Activated naive CD4-positive, alpha-beta T cell treated with anti-CD3 and anti-CD28 coated beads for 36 hours (primary cell): ENCODE results near the gene ZNF768. TPM values are rescaled to one million over a fixed set of nuclear protein-coding genes. Genes with fewer than 3 reads are reported as not detected.

Experiments
- CTCF ChIA-PET: fragments of 350-600 bp; sonication (Branson Sonifier 250); formaldehyde crosslinking; loops from one replicate; lab custom pipeline; 2021; ENCODE audit warnings: antibody characterized with exemption; lab: Charles Lee
- DNase-seq: peaks from one replicate; pipeline ENCODE4 v3.0.0-alpha.2; 2020
- H3K27ac Mint-ChIP-seq: one replicate; pipeline ENCODE4 v1.8.0; 2021; ENCODE audit warnings: mild to moderate bottlenecking, mixed read lengths
- H3K27me3 Mint-ChIP-seq: one replicate; pipeline ENCODE4 v1.8.0; 2021; ENCODE audit warnings: low read depth, mixed read lengths
- H3K36me3 Mint-ChIP-seq: one replicate; pipeline ENCODE4 v1.8.0; 2021; ENCODE audit warnings: low read depth, mixed read lengths
- H3K4me1 Mint-ChIP-seq: one replicate; pipeline ENCODE4 v1.8.0; 2021; ENCODE audit warnings: low read depth, mixed read lengths
- H3K4me3 Mint-ChIP-seq: one replicate; pipeline ENCODE4 v1.8.0; 2021; ENCODE audit warnings: mild to moderate bottlenecking, moderate library complexity, mixed read lengths
- H3K9me3 Mint-ChIP-seq: one replicate; pipeline ENCODE4 v1.8.0; 2021; ENCODE audit warnings: mixed read lengths
- intact Hi-C: fragments of 100-400 bp; cut with micrococcal nuclease; formaldehyde crosslinking; loops from one replicate; pipeline ENCODE4 v1.15.1; 2023
- total RNA-seq, 2 experiments: library from RNA; stranded (reverse); gene quantifications; one replicate each; pipeline ENCODE4 v1.2.3, GENCODE V29; 2021

The ZNF768 gene
- 1 to 10 TPM; 7.8 to 8.3 TPM for total RNA-seq

DNA sequence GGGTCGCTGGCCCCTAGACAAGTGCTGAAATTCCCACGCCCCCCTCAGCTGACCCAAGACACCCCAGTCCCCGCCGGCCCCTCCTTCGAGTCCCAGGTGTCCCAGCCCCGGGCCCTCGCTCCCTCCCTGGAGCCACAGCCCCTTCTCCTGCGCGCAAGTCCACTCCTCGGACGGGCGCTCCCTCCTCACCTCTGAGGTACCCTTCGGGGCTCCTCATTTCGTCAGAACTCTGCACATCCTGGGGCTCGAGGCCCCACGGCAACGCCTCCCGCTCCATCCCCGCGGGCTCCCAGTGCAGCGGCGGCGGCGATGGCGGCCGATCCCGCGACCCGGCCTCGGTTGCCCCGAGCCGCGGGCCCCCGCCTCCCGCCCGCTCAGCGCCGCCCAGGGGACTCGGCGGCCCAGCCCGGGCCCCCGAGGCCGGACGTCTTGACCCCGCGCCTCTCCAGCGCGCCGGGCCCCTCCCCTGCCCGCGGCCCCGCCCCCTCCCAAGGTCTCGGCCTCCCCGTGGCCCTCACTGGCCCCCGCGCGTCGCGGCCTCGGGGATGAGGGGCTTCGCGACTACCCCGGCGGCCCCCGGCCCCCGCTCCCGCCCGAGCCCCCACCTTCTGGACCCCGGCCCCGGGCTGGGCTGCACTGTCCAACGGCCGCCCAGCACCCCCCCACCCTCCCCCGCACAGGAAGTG, at the start of gene ZNF768:
TSS of gene ZNF768 (minus strand) at position 430 of the 686 bp plus-strand sequence. CDS start at position 277, 153 bp downstream.
- H3K4me1 Mint-ChIP-seq, result peaks cover 35% of the 10 kb centered on the region
- DNase-seq, result peak; percentile 26
- H3K27ac Mint-ChIP-seq, result peak within 1 kb of the TSS; percentile 79
- H3K36me3 Mint-ChIP-seq, result peaks cover 4% of the 10 kb centered on the region
- no peaks in the 10 kb centered on the region for H3K9me3 Mint-ChIP-seq
- peak within 1 kb of the TSS; percentile 80 for H3K4me3 Mint-ChIP-seq
- no peaks in the 10 kb centered on the region for H3K27me3 Mint-ChIP-seq
- CTCF ChIA-PET, result no interaction called here
- intact Hi-C loops, result loop anchor here (2.0 kb wide), 2 partner anchors 33 to 95 kb away; partner anchors contain the start of gene DCTPP1

DNA sequence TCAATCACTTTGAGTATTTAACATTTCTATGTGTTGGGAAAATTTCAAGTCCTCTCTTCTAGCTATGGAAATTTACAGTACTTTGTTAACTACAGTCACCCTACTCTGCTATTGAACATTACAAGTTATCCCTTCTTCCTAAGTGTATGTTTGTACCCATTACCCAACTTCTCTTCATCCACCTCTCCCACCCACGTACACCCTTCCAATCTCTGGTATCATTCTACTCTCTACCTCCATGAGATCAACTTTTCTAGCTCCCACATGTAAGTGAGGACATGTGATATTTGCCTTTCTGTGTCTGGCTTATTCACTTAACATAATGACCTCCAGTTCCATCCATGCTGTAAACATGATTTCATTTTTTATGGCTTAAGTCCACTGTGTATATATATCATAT, 48.3 kb upstream of the ZNF768 start:
- intact Hi-C loops, result no loop called here
- CTCF ChIA-PET, result interaction anchor here (0.6 to 1.3 kb wide), 3 partner anchors 18 to 24 kb away, joined by 3 to 6 read pairs (median 5); no protein-coding TSS in a partner anchor
- Mint-ChIP-seq H3K27me3 (no peaks in the 10 kb centered on the region), H3K4me3 (no peak overlapping the region), H3K9me3 (no peaks in the 10 kb centered on the region), H3K36me3 (peaks cover 12% of the 10 kb centered on the region), H3K4me1 (peaks cover 34% of the 10 kb centered on the region), H3K27ac (no peak overlapping the region)
- no peak for DNase-seq

DNA sequence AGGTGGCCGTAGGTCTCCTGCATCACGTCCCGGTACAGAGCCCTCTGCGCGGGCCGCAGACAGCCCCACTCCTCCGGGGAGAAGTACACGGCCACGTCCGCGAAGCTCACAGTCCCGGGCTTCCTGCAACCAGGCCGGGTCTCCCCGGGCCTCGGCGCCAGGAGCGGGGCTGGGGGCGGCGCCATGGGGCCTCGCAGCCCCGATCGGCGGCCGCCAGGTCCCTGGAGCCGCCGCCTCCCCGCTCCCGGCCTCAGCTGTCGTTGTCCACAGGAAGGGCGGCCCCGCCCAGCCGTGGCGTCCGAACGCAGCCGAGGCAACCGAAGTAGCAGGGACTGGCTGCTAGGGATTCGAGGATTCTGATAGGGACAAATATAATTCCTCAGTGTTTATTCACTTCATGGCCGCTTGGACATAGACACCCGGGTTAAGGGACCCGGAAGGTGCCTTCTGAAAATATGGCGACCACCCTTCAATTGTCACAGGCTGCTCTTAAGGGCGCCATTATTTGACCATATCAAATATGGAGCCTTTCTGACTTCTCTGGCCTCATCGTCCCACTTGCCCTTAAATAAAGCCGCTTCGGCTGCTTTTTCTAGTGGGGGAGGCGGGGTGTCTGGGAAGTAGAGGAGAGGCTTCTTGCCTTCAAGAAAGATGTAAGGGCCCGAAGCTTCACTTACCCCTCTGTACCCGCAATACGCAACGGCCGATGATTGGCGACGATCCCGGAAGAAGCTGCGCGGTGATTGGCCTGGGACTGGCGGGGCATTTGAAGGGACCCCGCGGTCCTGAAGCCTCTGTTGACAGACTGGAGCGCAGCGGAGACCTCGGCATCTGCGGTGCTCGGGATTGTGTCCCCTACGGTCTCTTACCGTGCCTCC, 45.3 kb upstream of the ZNF768 start, which contains the start of gene ZNF688:
TSS of gene ZNF688 (minus strand) at position 270 of the 878 bp plus-strand sequence. CDS start at position 185, 85 bp downstream.
- Mint-ChIP-seq H3K9me3 (no peaks in the 10 kb centered on the region), H3K27ac (peak within 1 kb of the TSS; percentile 94), H3K4me1 (peaks cover 59% of the 10 kb centered on the region), H3K36me3 (peaks cover 4% of the 10 kb centered on the region), H3K4me3 (peak within 1 kb of the TSS; percentile 89), H3K27me3 (no peaks in the 10 kb centered on the region)
- peak; percentile 94 for DNase-seq
- CTCF ChIA-PET, result interaction anchor here (0.8 to 2.7 kb wide), 12 partner anchors 11 to 142 kb away, joined by 3 to 11 read pairs (median 4); partner anchors contain the start of genes DCTPP1, ZNF747 and ZNF785
- intact Hi-C loops, result loop anchor here (1.0 kb wide), 9 partner anchors 13 to 141 kb away; partner anchors contain the start of genes DCTPP1, FBRS, PRR14 and SEPHS2

DNA sequence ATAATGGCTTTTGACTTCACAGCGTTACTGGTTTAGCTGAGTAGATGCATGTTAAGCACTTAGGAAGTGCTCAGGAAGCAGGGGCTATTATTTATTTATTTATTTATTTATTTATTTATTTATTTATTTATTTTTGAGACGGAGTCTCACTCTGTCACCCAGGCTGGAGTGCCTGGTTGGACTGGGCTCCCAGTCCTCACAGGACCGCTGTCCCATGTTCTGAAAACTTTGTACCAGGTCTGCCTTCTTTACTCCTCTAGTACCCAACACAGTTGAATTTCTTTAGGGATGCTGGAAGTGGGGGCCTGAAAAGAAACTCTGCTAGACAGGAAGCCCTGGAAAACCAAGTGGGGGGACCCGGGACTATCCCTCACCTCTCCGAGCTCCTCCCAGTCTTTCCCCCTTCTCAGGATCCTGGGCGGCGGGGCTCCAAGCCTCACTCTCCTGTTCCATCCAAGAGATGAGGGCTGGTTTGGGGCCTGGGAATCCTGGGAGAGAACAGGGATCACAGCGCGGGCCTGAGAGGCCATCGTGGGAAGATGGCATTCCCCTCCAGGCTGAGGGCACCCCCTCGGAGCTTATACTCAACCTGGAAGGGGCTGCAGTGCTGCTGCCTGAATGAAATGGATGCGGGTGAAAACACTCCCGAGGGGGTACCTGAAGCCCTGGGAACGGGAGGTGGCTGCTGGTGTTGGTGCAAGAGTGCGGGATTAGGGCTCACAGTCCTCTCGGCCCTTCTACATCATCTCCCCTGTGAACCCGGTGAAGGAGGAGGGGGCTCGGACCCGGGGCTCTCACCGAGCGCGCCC, 44.5 kb upstream of the ZNF768 start:
- intact Hi-C loops, result loop anchor here (1.0 kb wide), 1 partner anchor 39 kb away; the partner anchor contains the start of gene ZNF689
- Mint-ChIP-seq H3K4me1 (peaks cover 62% of the 10 kb centered on the region), H3K27me3 (no peaks in the 10 kb centered on the region), H3K27ac (peak overlapping the region; percentile 90), H3K4me3 (peak overlapping the region; percentile 81), H3K36me3 (peaks cover 4% of the 10 kb centered on the region), H3K9me3 (no peaks in the 10 kb centered on the region)
- CTCF ChIA-PET, result interaction anchor here (1.0 to 2.7 kb wide), 6 partner anchors 14 to 141 kb away, joined by 3 to 11 read pairs (median 6); partner anchors contain the start of genes DCTPP1, ZNF747 and ZNF785
- no peak for DNase-seq

DNA sequence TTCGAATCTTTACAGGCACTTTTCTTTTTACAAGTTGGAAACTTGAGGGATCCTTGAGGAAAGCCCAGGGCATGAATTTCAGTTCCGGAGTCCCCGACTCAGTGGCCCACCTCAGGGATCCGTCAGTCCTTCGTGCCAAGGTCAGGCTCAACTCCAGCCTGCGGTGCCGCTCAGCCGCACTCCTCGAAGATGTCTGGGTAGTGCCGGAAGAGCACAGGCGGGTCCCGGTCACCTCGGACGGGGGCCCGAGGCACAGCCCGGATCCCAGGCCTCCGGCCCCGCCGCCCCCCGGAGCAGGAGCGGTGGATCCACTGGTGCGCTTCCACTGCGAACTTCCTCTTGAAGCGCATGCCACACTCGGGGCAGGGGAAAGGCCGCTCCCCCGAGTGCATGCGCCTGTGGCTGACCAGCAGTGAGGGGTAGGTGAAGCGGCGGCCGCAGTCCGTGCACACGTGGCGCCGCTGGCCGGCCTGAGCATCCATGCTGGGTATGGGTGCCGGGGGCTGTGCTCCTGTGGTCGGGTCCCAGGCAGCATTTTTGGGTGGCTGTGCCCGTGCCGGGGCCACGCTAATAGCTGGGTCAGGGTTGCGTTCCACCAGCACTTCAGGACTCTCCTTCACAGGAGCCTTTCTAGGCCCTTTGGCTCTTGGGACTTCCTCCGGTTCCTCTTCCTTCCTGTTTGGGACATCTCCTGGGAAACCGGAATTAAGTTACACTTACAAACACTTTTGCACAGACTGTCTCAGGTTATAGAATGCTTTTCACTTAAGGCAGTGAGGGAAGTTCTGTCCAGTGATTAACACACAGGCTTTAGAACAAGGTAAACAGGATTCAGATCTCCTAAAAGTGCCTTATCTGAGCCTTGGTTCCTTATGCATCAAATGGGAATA, 43.6 kb upstream of the ZNF768 start:
- peaks cover 4% of the 10 kb centered on the region for H3K36me3 Mint-ChIP-seq
- H3K9me3 Mint-ChIP-seq, result no peaks in the 10 kb centered on the region
- peak overlapping the region; percentile 21 for H3K27ac Mint-ChIP-seq
- DNase-seq, result no peak
- H3K4me3 Mint-ChIP-seq, result peak overlapping the region; percentile 4
- intact Hi-C loops, result no loop called here
- peaks cover 55% of the 10 kb centered on the region for H3K4me1 Mint-ChIP-seq
- CTCF ChIA-PET, result interaction anchor here (1.1 to 2.7 kb wide), 3 partner anchors 15 to 140 kb away, joined by 4 to 11 read pairs (median 4); partner anchors contain the start of genes DCTPP1 and ZNF785
- H3K27me3 Mint-ChIP-seq, result no peaks in the 10 kb centered on the region

DNA sequence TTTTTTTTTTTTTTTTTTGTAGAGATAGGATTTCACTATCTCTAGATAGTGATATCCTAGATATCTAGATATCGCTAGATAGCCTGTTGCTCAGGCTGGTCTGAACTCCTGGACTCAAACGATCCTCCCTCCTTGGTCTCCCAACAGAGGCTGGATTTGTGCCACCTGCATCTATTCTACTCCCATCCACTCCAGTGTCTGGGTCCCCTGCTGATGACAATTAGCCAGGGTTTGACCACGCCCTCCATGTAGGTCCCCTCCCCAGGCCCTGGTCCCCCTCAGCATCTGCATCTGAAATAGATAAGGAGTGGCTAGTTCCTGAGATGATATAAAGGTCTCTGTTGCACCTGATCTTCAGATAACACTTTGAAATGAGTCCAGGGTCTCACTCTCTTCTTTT, 42.9 kb upstream of the ZNF768 start:
- peak overlapping the region; percentile 71 for H3K27ac Mint-ChIP-seq
- DNase-seq, result no peak
- CTCF ChIA-PET, result interaction anchor here (1.5 to 1.8 kb wide), 2 partner anchors 12 to 34 kb away, joined by 5 to 11 read pairs; no protein-coding TSS in a partner anchor
- H3K36me3 Mint-ChIP-seq, result no peaks in the 10 kb centered on the region
- intact Hi-C loops, result no loop called here
- no peaks in the 10 kb centered on the region for H3K9me3 Mint-ChIP-seq
- no peaks in the 10 kb centered on the region for H3K27me3 Mint-ChIP-seq
- H3K4me3 Mint-ChIP-seq, result no peak overlapping the region
- peaks cover 51% of the 10 kb centered on the region for H3K4me1 Mint-ChIP-seq

DNA sequence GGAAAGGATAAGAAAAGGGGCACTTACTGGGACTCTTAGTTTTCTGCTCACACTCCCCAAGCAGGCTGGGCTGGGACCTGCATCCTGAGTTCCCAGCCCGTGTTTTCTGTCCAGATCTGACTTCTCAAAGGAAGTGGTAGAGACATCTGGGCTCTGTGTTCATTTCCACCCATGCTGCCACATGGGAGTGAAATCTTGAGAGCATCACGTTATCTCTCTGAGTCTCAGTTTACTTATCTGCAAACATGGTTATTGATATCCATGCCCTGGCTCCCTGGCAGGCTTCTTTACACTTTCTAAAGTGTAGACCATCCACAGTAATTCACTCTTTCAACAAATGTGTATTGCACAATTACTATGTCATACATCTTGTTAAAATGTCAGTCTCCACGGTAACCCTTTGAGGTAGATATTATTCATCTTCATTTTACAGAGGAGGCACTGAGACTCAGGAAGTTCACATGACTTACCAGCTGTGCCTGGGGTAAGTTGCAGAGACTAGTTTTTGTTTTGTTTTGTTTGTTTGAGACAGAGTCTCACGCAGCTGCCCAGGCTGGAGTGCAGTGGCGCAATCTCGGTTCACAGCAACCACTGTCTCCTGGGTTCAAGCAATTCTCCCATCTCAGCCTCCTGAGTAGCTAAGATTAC, 41.7 kb upstream of the ZNF768 start:
- Mint-ChIP-seq H3K36me3 (no peaks in the 10 kb centered on the region), H3K9me3 (no peaks in the 10 kb centered on the region), H3K4me1 (peaks cover 46% of the 10 kb centered on the region), H3K4me3 (peak overlapping the region; percentile 67), H3K27me3 (no peaks in the 10 kb centered on the region), H3K27ac (peak overlapping the region; percentile 96)
- DNase-seq, result peak; percentile 77
- intact Hi-C loops, result no loop called here
- CTCF ChIA-PET, result interaction anchor here (1.3 to 1.8 kb wide), 4 partner anchors 9 to 118 kb away, joined by 4 to 11 read pairs (median 6); partner anchors contain the start of gene ZNF764

DNA sequence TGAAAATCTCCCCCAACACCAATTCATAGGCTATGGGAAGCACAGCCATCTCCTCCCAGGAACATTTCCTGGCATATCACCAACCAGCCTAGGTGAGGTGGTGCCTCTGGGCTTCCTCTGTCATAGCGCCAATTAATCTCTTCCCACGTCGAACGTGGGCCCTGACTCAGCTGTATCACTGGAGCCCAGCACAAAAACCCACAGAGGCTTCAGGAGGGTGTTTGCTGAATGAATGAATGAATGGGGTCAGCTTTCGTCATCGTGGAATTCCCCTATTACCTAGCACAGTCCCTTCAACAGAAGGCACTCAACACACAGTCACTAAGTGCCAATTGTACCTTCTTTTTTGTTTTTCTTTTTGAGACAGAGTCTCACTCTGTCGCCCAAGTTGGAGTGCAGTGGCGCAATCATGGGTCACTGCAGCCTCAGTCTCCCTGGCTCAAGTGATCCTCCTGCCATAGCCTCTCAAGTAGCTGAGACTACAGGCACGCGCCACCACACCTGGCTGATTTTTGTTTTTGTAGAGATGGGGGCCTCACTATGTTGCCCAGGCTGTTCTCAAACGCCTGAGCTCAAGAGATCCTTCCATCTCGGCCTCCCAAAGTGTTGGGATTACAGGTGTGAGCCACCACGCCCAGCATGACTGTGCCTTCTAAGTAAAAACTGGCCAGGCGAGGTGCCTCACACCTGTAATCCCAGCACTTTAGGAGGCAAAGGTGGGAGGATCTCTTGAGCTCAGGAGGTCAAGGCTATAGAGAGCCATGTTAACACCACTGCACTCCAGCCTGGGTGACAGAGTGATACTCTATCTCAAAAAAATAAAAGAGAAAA, 41.0 kb upstream of the ZNF768 start:
- peak overlapping the region; percentile 96 for H3K27ac Mint-ChIP-seq
- CTCF ChIA-PET, result interaction anchor here (1.3 to 1.8 kb wide), 4 partner anchors 9 to 117 kb away, joined by 4 to 11 read pairs (median 6); partner anchors contain the start of gene ZNF764
- no peaks in the 10 kb centered on the region for H3K36me3 Mint-ChIP-seq
- no peaks in the 10 kb centered on the region for H3K27me3 Mint-ChIP-seq
- H3K4me3 Mint-ChIP-seq, result peak overlapping the region; percentile 34
- peak; percentile 81 for DNase-seq
- peaks cover 44% of the 10 kb centered on the region for H3K4me1 Mint-ChIP-seq
- H3K9me3 Mint-ChIP-seq, result no peaks in the 10 kb centered on the region
- intact Hi-C loops, result no loop called here

DNA sequence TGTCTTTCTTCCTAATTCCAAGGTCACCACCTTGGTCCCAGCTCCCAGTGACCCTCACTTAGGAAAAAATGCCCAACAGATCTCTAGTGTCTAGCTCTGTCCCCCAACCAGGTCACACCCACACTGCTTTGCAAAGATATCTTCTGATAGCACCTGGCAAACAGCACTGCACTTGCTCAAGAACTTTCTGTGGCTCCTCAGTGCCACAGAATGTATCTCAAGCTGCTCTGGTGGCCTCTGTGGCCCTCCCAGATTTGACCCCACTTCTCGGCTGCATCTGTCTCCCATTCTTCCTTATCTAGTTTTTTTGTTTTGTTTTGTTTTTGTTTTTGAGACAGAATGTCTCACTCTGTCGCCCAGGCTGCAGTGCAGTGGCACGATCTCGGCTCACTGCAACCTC, 40.2 kb upstream of the ZNF768 start:
- H3K27ac Mint-ChIP-seq, result peak overlapping the region; percentile 96
- no peaks in the 10 kb centered on the region for H3K9me3 Mint-ChIP-seq
- intact Hi-C loops, result no loop called here
- peaks cover 40% of the 10 kb centered on the region for H3K4me1 Mint-ChIP-seq
- DNase-seq, result no peak
- H3K4me3 Mint-ChIP-seq, result no peak overlapping the region
- H3K27me3 Mint-ChIP-seq, result no peaks in the 10 kb centered on the region
- CTCF ChIA-PET, result interaction anchor here (1.2 to 1.3 kb wide), 3 partner anchors 31 to 117 kb away, joined by 6 to 7 read pairs (median 6); no protein-coding TSS in a partner anchor
- H3K36me3 Mint-ChIP-seq, result no peaks in the 10 kb centered on the region
